Keratinocyte (primary cell): ENCODE measurements around the gene C1QBP. TPM values are rescaled to one million over a fixed set of nuclear protein-coding genes. Genes with fewer than 3 reads are reported as not detected.

ENCODE experiments used
- DNase-seq: peaks from one replicate; pipeline ENCODE4 v3.0.0-alpha.2; 2011; ENCODE audit warnings: low read depth, missing footprints, low spot score
- FAIRE-seq: peaks from 2 replicates; lab custom pipeline; 2011; peaks lifted over from hg19 to GRCh38; lab: Jason Lieb, UNC
- H2AFZ ChIP-seq: 2 replicates; pipeline ENCODE4 v1.6.0; 2012; ENCODE audit warnings: low read length, control low read depth, inconsistent platforms; ENCODE audit not compliant: control insufficient read depth
- H3K27ac ChIP-seq: 2 replicates; pipeline ENCODE4 v1.5.1; 2011; ENCODE audit warnings: low read length; ENCODE audit not compliant: control insufficient read depth, insufficient read depth
- H3K27me3 ChIP-seq: 3 replicates; pipeline ENCODE4 v1.6.0; 2011; ENCODE audit warnings: low read length; ENCODE audit not compliant: control insufficient read depth, insufficient read depth; ENCODE audit errors: extremely low read depth
- H3K36me3 ChIP-seq, 2 experiments: 2 replicates in 1 of 2; 3 replicates in 1 of 2; pipeline ENCODE4 v1.5.1; 2011; ENCODE audit warnings: low read length in 2 of 2, mild to moderate bottlenecking in 1 of 2; ENCODE audit not compliant: control insufficient read depth in 2 of 2, insufficient read depth in 2 of 2; ENCODE audit errors: extremely low read depth in 1 of 2
- H3K4me1 ChIP-seq: 3 replicates; pipeline ENCODE4 v1.5.1; 2011; ENCODE audit warnings: low read length; ENCODE audit not compliant: control insufficient read depth, insufficient read depth; ENCODE audit errors: extremely low read depth
- H3K4me2 ChIP-seq: 3 replicates; pipeline ENCODE4 v1.6.0; 2011; ENCODE audit warnings: low read depth, low read length; ENCODE audit not compliant: control insufficient read depth, insufficient read depth; ENCODE audit errors: extremely low read depth
- H3K4me3 ChIP-seq, 3 experiments: fragments of 200-600 bp in 1 of 3; sonication (generic) in 1 of 3; 2 replicates in 2 of 3; 3 replicates in 1 of 3; pipeline ENCODE4 v1.5.1; 2011 to 2016; ENCODE audit warnings: low read length in 3 of 3, mild to moderate bottlenecking in 3 of 3, control low read depth in 2 of 3, inconsistent platforms in 1 of 3, low read depth in 1 of 3, mixed read lengths in 1 of 3, mixed run types in 1 of 3, moderate library complexity in 1 of 3; ENCODE audit not compliant: control insufficient read depth in 2 of 3, insufficient read depth in 2 of 3; ENCODE audit errors: extremely low read depth in 1 of 3
- H3K79me2 ChIP-seq: 2 replicates; pipeline ENCODE4 v1.6.0; 2012; ENCODE audit warnings: low read length; ENCODE audit not compliant: control insufficient read depth, insufficient read depth
- H3K9ac ChIP-seq: 3 replicates; pipeline ENCODE4 v1.6.0; 2011; ENCODE audit warnings: low read length; ENCODE audit not compliant: control insufficient read depth, insufficient read depth; ENCODE audit errors: extremely low read depth
- H3K9me1 ChIP-seq: 3 replicates; pipeline ENCODE4 v1.6.0; 2011; ENCODE audit warnings: low read length; ENCODE audit not compliant: control insufficient read depth, insufficient read depth; ENCODE audit errors: extremely low read depth
- H3K9me3 ChIP-seq: 2 replicates; pipeline ENCODE4 v1.5.1; 2012; ENCODE audit warnings: low read depth, low read length; ENCODE audit not compliant: control insufficient read depth
- H4K20me1 ChIP-seq: 3 replicates; pipeline ENCODE4 v1.6.0; 2011; ENCODE audit warnings: low read length; ENCODE audit not compliant: control insufficient read depth, insufficient read depth; ENCODE audit errors: extremely low read depth
- EZH2 ChIP-seq: IDR thresholded peaks from one replicate; pipeline ENCODE4 v1.6.1; 2012; ENCODE audit warnings: inconsistent platforms, mild to moderate bottlenecking, low read length, moderate library complexity
- dilution Hi-C: fragments of 300-500 bp; cut with MboI; formaldehyde crosslinking; loops from one replicate; pipeline ENCODE4 v1.7.0; 2020; ENCODE audit warnings: low sequenced_read_pairs; ENCODE audit not compliant: extremely low pct_ligation_motif_present
- polyA plus RNA-seq, 5 experiments: library from polyadenylated mRNA; depleted of rRNA in 3 of 5; stranded (reverse) in 3 of 5; stranded (forward) in 1 of 5; unstranded in 1 of 5; fragments of >200 nt; gene quantifications; 1 replicate in 1 of 5; 2 replicates in 3 of 5; 3 replicates in 1 of 5; pipeline versions ENCODE4 v1.2.1 to v1.2.3, GENCODE V29; 2011 to 2012; ENCODE audit warnings: missing spikeins in 2 of 5, low read depth in 1 of 5, low replicate concordance in 1 of 5
- TF ChIP-seq, protein P1 (sequence below), 3 experiments: IDR thresholded peaks in 1 of 3; conservative IDR thresholded peaks in 1 of 3; optimal IDR thresholded peaks in 1 of 3; 2 replicates in 2 of 3; 3 replicates in 1 of 3; pipeline versions ENCODE3 to v1.5.1; 2011; ENCODE audit warnings: low read length in 3 of 3, mild to moderate bottlenecking in 3 of 3, moderate library complexity in 2 of 3, control low read depth in 1 of 3, inconsistent platforms in 1 of 3; ENCODE audit not compliant: insufficient read depth in 2 of 3; ENCODE audit errors: extremely low read depth in 1 of 3

C1QBP gene
- polyA plus RNA-seq, 1 donor (not counting 4 experiments of a cell fraction or from before 2014, with no cell fraction given): 431 TPM

DNA sequence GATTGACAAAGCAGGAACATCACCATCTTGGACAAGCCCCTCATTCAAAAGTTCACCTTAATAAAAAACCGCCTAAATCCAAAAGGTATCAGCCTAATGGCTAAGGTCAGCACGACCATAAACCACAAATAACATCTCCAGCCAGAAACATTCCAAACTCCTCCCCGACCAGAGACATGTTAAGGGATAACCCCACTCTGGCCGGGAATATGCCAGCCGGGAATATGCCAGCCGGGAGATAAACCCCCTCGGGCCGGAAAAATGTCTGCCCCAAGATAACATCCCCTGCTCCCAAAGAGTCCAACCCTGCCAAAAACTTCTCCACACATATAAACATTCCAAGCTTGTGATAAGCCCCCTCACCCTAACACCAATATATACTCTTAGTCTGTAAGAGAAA, 28.5 kb upstream of the C1QBP start:
- peaks cover 0 to 8% of the 10 kb centered on the region in 2 experiments for H3K36me3 ChIP-seq
- H3K9me1 ChIP-seq: peaks cover 2% of the 10 kb centered on the region
- H3K79me2 ChIP-seq: peaks cover 63% of the 10 kb centered on the region
- H3K9me3 ChIP-seq: no peaks in the 10 kb centered on the region
- H3K9ac ChIP-seq: peak overlapping the region; percentile 82
- peak overlapping the region; percentile 63 for H3K4me2 ChIP-seq
- peaks cover 8% of the 10 kb centered on the region for H3K4me1 ChIP-seq
- H2AFZ ChIP-seq: no peak overlapping the region
- dilution Hi-C loops: no loop called here
- peak overlapping the region; percentile 65 for H3K27ac ChIP-seq
- H3K27me3 ChIP-seq: no peaks in the 10 kb centered on the region
- FAIRE-seq (no peak), DNase-seq (no peak)
- H3K4me3 ChIP-seq: peak overlapping the region; percentile 78 to 88 (median 86)
- TF ChIP-seq, protein P1, sequence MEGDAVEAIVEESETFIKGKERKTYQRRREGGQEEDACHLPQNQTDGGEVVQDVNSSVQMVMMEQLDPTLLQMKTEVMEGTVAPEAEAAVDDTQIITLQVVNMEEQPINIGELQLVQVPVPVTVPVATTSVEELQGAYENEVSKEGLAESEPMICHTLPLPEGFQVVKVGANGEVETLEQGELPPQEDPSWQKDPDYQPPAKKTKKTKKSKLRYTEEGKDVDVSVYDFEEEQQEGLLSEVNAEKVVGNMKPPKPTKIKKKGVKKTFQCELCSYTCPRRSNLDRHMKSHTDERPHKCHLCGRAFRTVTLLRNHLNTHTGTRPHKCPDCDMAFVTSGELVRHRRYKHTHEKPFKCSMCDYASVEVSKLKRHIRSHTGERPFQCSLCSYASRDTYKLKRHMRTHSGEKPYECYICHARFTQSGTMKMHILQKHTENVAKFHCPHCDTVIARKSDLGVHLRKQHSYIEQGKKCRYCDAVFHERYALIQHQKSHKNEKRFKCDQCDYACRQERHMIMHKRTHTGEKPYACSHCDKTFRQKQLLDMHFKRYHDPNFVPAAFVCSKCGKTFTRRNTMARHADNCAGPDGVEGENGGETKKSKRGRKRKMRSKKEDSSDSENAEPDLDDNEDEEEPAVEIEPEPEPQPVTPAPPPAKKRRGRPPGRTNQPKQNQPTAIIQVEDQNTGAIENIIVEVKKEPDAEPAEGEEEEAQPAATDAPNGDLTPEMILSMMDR (optimal IDR thresholded peaks at IDR 0.05 in 1 of 3, IDR thresholded peaks at IDR 0.05 in 1 of 3, conservative IDR thresholded peaks at IDR 0.05 in 1 of 3; ENCODE audit: extremely low read depth in 1 of 3, insufficient read depth in 2 of 3, low read length in 3 of 3): no peak
- no peak for TF ChIP-seq EZH2
- no peaks in the 10 kb centered on the region for H4K20me1 ChIP-seq

DNA sequence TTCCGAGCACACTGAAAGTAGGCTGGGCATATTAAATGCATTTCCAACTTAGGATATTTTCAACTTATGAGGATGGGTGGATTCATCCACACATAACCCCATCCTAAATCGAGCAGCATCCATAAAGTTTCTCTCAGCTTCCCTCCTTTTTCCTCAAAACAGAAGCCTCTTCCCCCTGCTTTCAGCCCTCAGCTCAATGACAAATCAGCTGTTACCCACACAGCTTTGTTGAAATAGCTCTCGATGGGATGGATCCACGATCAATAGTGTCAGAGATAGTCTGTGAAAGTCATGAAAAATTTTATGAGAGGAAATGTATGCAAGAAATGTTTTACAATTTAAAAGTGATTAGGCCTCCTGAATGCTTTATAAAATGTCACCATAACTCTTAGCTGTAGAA, 27.3 kb upstream of the C1QBP start:
- H3K4me2 ChIP-seq: peak overlapping the region; percentile 63
- H3K9me3 ChIP-seq: no peaks in the 10 kb centered on the region
- DNase-seq (no peak), FAIRE-seq (no peak)
- dilution Hi-C loops: no loop called here
- peaks cover 67% of the 10 kb centered on the region for H3K79me2 ChIP-seq
- no peak overlapping the region for H3K27ac ChIP-seq
- H3K36me3 ChIP-seq: peaks cover 0 to 5% of the 10 kb centered on the region in 2 experiments
- no peak overlapping the region for H3K4me3 ChIP-seq
- no peaks in the 10 kb centered on the region for H3K27me3 ChIP-seq
- H2AFZ ChIP-seq: no peak overlapping the region
- TF ChIP-seq, protein P1 (optimal IDR thresholded peaks at IDR 0.05 in 1 of 3, IDR thresholded peaks at IDR 0.05 in 1 of 3, conservative IDR thresholded peaks at IDR 0.05 in 1 of 3; ENCODE audit: extremely low read depth in 1 of 3, insufficient read depth in 2 of 3, low read length in 3 of 3): no peak
- no peak for TF ChIP-seq EZH2
- peaks cover 8% of the 10 kb centered on the region for H3K4me1 ChIP-seq
- no peaks in the 10 kb centered on the region for H4K20me1 ChIP-seq
- H3K9ac ChIP-seq: no peak overlapping the region
- peaks cover 2% of the 10 kb centered on the region for H3K9me1 ChIP-seq
